ENCODE measurements around the gene CDH2.

Gene CDH2

DNA sequence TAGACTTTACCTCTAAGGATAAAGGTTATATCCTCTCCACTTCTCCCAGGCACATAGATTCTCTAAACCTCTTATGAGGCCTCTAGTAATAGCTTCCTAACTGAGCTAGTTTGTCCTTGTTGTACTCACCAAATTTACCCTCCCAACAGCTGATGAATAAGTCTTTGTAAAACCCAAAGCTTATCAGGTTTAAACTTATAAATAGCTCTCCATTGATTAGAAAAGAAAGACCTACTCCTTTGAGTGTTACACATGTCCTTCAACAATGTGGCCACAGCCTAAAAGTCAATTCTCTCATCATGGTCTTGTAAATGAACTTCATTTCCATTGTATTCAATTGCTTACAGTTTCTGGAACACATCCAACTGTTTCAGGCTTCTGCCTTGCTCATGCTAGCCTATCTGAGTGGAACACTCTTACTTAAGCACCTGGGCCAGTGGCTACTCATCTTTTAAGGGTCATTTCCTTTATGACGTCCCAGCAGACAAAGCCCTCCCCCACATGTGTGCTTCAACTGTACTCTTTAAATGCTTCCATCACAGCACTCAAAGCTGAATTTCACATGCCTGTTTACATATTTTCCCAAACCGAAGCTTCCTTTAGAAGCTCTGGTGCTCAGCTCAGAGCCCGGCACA lies 131.6 kb downstream of the CDH2 start:
- no peak for DNase-seq (ENCODE audit: low read depth in 3 of 3)

DNA sequence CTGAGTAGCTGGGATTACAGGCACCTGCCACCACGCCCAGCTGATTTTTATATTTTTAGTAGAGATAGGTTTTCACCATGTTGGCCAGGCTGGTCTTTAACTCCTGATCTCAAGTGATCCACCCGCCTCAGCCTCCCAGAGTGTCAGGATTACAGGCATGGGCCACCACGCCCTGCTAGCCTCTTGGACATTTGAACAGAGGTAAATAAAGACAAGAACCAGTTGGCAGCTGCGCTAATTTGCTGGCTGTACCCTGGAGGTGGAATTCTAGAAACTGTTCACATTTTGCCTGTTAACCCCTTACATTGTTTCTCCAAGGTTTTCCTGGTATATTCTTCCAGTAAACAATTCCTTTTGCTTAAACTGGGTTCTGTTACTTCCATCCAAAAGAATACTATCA lies 132.9 kb downstream of the CDH2 start:
- DNase-seq (ENCODE audit: low read depth in 3 of 3) = no peak

DNA sequence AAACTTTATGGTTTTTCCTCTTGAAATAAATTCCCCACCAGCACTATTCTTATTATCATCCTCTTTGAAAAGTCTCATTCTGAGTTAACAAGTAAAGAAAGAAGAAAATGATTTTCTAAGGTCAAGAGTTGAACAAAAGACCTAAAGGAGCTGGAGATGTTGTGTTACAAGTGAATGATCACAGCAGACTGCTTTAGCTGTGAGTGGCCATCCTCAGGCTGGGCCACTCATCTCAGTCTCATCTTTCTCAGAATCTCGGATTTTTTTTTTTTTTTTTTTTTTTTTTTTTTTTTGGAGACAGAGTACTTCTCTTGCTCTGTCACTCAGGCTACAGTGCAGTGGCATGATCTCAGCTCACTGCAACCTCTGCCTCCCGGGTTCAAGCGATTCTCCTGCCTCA lies 133.3 kb downstream of the CDH2 start:
- no peak for DNase-seq (ENCODE audit: low read depth in 3 of 3)

DNA sequence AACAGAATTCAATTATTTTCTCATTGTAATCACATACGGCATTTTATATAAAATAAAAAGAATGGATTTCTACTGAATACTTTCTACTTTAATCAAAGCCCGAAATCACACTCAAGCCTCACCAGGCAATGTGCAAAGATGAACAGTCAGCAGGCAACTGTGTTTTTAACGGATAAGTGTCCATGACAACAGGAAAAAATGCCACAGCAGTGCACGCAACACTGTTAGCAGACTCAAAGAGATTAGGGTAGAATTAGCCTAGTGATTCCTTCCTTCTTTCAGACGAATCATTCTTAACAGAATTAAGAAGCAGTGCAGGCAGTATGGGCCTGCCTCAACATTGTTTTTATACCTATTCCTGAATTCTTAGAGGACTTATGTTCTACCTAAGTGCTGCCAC lies 135.6 kb downstream of the CDH2 start:
- DNase-seq (ENCODE audit: low read depth in 3 of 3) = no peak

DNA sequence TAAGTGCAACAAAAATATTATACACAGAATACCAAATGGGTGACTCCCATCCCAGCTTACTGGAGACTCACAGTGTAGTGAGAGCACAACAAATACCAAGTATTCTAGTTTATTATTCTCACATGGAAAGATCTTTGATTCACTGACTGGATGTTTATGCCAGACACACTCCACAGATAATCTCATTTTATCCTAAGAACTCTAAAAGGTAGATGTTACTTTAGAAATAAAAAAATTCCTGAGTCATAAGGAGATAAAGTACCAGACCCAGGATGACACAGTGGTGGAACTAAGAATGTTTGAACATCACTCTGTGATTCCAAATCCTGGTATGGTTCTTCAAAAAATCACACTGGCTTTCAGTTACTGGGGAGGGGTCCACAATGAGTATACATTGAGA lies 136.2 kb downstream of the CDH2 start:
- DNase-seq (ENCODE audit: low read depth in 3 of 3) = no peak

DNA sequence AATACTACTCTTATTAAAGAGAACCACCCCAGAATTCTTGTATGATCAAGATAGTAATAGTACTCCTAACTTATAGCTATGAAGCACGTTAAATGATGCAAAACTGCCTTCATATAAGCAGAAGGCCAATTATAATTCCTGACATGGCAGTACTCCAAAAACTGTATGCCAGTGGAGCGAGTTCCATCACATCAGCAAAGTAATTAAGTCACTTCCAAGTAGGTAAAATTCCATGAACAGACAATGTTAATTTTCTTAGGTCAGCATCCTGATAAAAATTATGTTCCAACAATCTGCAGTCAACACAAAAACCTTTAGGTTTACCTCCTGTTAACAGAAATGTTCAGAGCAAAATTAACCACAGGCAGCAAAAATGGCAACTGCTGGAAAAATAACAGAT lies 136.7 kb downstream of the CDH2 start:
- no peak for DNase-seq (ENCODE audit: low read depth in 3 of 3)

DNA sequence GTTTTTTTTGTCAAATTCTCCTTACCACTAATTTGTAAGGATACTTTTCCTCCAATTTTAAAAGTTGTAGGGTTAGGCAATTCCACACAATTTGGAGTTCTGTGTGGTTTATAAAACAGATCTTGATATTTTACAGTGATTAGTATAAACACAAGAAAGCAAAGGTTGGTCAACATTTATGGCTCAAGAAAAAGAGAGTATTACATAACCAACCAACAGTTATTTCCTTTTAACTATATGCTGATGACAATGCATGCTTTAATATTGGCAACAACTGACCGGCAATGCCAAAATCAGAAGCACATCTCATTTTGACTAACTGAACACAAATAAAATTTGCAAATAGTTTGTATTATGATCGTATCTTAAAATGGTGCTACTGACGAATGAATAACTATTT lies 137.2 kb downstream of the CDH2 start:
- no peak for DNase-seq (ENCODE audit: low read depth in 3 of 3)

DNA sequence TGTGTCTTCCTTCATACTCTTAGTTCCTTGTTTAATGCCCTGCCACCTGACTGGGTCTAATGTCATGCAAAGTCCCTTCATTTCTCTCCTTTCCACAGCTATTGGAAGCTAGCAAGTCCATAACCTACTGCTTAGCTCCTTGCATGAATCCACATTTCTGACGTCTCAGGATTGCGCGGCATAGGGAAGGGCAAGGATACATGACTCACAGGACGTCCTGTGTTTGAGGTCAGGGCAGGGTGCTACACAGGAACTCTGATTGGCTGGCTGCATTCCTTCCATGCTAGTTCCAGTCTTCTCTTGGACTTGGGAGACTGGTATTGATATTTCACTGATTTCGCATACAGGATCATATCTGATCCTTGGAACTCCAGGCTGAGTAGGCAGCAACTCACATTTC lies 137.9 kb downstream of the CDH2 start:
- DNase-seq (ENCODE audit: low read depth in 3 of 3) = no peak

DNA sequence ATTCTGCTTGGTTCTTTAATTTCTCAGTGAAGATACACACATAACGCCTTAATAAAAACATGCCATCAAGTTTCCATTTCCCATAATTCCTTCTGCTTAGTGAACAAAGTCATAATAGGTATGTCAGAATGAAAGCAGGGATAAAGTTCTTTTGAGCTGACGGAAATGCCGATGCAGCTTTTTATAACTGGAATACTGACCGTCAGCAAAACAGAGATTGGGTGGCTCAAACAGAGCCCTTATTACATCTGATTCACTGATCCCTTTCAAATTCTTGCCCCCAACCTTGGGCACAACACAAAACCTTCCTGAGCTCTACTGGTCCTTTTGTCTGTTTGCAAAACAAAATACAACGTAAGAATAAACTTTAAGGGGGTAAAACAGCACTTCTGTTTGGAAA lies 140.4 kb downstream of the CDH2 start:
- no peak for DNase-seq (ENCODE audit: low read depth in 3 of 3)

DNA sequence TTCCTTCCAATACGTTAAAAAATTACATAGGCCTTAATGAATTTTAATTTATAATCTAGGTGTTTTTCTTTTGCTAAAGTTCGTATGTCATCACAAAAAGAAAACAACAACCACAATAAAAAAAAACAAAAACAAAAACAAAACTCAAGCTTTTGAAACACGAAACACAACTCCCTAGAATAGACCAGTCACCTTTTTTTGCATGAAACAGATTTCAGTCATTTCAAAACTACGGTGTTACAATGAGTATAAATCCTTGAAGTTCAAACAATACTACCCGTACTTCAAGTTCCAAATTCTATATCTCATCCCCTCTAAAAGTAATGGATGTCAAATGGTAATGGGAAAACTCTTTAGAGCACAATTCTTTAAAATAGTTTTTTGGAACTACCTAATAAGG lies 142.4 kb downstream of the CDH2 start:
- no peak for DNase-seq (ENCODE audit: low read depth in 3 of 3)

DNA sequence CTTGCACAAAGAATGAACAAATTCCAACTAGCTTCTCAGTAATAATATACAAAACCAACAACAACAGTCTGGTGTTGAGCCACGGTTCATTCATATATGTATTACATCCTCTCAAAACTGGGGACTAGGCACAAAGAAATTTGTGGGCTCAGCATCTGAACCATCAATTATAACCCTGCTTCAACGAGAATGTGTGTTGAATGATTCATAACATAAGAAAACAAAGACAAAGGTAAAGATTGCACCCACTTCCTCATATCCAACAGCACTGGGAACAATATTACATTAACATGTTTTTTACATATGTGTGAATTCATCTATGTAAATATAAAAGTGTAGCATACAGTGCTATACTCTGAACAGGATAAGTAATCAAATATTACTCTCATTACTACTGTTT lies 144.8 kb downstream of the CDH2 start:
- DNase-seq (ENCODE audit: low read depth in 3 of 3) = no peak

DNA sequence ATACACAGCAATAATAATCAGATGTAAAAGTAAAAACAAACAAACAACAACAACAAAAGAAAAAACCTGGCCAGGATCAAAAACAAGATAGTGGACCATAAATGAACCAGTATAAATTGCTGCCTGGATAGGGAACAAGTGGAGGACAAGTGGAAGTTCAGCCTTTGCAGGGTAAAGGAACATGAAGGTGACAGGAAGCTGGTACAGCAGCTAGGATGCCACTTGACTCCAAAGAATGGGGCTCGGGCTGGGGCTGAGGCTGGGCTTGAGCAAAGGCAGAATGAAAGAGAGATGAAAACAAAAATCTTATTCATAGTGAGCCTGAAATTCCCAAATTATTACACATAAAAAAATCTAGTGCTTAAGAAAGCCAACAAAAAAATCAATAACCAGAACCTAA lies 146.5 kb downstream of the CDH2 start:
- no peak for DNase-seq (ENCODE audit: low read depth in 3 of 3)

DNA sequence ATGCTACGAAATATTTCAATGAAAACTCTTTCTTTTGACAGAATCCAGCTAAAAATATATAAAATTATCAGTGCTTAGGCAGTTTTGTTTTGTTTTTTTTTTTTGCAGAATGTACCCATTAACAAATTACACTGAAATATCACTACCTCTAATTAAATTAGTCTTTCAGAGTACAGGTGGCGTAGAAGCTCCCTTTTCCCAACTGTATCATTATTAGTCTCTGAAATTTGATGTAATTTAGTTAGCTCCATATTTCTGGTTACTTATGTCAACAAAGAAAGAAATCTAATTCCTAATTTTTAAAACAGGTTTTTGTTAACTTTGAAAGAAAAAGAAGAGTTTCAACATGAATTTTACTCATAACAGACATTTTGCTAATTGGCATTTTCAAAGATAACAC lies 149.2 kb downstream of the CDH2 start:
- no peak for DNase-seq (ENCODE audit: low read depth in 3 of 3)

DNA sequence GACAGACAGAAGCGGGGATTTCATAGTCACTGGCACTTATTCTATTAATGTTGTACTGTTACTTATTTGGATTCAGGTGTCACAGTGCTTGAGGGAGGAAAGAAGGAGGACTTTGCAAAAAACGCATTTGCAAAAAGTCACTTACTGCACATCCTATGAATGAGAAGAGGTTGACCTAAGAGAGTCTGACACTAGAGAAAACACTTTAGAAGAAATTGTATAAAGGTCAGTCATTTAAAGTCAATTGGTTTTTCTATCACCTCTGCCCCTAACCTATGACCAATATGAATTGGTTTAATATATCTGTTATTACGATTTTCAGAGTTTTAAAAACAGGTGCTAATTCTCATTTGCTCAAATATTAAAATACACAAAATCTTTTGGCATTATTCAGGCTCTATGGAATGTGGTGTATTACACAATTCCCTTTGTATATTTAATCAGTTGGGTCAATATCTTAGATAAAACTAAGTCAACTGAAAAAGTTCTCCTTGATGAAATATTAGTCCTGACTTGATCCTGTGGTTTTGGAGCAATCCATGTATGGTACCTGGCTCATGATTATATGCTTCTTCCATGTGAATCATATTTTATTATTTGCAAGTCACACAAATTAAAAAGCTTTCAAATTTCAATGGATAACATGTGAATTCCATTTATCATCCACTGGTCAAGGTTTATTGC lies 157.4 kb downstream of the CDH2 start:
- no peak for DNase-seq (ENCODE audit: low read depth in 3 of 3)

DNA sequence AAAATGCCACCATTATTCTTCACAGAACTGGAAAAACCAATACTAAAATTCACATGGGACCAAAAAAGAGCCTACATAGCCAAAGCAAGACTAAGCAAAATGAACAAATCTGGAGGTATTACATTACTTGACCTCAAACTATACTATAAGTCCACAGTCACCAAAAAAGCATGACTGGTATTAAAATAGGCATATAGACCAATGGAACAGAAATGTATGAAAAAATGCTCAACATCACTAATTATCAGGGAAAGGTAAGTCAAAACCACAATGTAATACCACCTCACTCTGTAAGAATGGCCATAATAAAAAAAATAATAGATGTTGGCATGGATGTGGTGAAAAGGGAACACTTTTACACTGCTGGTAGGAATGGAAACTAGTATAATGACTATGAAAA lies 158.6 kb downstream of the CDH2 start:
- no peak for DNase-seq (ENCODE audit: low read depth in 3 of 3)

DNA sequence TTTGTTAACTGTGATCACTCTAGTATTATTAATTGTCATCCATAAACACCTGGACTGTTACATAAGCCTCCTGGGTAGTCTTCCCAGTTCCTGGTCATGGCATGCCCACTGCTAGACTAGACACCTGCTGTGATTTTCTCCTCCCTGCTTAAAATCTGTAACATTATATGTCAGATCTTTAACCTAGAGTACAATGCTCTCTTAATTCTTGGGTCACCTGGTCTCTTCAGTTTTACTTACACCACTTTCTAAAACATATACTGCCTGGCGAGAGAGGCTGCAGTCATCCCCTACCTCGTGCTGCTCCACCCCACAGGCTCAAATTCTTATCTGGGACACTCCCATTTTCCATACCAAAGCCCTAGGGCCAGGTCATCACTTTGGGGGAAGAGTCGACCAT lies 161.3 kb downstream of the CDH2 start:
- no peak for DNase-seq (ENCODE audit: low read depth in 3 of 3)

DNA sequence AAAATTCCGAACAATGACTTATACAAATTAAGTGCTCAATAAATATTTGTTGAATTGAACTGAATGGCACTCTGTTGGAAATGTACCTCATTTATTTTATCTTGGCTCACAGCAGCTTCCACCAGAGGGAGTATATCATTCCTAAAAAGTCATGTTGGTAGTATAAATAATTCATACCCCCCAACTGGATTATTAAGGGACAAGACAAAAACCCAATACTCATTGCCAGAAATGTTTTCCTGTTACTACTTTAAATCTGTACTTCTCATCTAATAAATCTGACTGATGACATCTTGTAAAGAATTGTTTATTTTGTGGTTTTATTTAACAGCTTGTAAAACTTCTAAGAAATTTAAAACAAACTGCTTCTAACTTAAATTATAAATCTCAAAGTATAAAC lies 163.9 kb downstream of the CDH2 start:
- DNase-seq (ENCODE audit: low read depth in 3 of 3) = no peak

DNA sequence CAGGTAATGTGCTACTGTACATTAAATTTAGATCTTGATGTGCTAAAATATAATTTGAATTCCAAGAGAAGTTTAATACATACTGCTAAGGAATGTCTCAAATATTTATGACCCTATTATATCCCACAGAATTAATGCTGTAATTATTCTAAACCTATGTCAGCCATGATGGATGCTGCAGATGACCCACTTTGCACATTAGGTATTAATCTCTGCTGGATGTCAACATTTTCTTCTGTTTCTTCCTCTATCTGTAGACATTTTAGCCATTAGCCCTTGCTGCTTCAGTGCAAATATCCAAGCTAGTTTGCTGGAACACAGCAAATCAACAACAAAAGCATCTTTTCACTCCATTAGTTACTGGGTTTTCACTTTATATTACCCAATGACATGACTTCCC lies 164.6 kb downstream of the CDH2 start:
- DNase-seq (ENCODE audit: low read depth in 3 of 3) = no peak

DNA sequence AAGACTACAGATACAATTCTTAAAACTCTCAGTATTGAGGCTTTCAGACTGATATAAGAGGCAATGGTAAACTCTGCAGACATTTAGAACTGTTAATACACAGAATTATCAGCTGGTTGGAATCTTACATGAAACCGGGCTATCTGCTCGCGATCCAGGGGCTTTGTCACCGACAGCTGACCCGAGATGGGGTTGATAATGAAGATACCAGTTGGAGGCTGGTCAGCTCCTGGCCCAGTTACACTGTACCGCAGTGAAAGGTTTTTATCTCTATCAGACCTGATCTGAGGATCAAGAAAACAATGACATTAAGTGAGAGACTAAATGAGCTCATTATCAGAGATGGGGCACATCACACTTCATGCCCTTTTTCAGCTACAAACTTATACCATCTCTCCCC lies 167.3 kb downstream of the CDH2 start:
- DNase-seq (ENCODE audit: low read depth in 3 of 3) = no peak

DNA sequence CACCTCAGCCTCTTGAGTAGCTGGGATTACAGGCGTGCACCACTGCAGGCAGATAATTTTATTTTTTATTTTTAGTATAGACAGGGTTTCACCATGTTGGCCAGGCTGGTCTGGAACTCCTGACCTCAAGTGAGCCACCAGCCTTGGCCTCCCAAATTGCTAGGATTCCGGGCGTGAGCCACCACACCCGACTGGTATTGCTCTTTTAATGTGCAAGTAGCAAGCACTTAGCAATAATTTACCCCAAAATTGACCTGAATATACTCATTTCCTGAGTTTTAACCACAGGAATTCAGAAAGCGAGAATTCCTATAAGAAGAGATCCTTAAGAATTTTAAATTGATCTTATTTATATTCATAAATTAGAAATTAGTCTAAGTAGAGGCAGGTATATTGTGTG lies 169.1 kb downstream of the CDH2 start:
- no peak for DNase-seq (ENCODE audit: low read depth in 3 of 3)

DNA sequence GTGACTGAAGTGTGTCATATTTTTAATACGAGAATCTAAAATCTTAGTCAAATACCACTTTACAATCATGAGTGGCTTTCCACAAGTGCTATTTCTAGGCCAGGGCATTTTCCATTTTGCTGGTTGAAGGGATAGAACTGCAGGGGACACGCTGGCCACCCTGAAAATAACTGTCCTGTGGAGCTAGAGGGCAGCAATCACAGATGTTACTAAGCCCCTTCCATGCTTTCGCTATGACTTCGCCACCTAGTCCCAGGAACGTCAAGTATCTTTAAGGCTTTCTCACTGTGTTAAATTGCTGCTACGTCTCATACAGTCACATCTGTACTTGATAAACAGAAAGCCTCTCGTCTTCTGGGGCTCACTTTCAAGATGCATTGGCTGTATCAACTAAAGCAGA lies 171.8 kb downstream of the CDH2 start:
- no peak for DNase-seq (ENCODE audit: low read depth in 3 of 3)

DNA sequence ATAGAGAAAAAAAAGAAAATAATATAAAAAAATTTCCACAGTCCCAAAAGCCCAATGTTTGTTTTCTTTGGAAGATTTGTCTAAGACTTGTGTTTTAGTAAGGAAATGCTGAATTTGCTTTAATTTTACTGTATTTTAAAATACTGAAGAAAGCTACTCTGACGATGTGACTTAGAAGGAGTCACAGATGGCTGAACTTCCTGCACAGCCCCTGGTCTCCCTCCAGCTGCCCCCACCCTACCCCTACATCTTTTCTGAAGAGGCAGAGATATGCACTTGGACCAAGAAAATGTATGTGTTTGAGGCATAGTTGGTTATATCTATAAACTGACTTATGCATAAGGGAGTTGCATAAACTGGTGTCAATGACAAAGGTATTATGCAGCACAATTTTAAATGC lies 172.3 kb downstream of the CDH2 start:
- DNase-seq (ENCODE audit: low read depth in 3 of 3) = no peak

DNA sequence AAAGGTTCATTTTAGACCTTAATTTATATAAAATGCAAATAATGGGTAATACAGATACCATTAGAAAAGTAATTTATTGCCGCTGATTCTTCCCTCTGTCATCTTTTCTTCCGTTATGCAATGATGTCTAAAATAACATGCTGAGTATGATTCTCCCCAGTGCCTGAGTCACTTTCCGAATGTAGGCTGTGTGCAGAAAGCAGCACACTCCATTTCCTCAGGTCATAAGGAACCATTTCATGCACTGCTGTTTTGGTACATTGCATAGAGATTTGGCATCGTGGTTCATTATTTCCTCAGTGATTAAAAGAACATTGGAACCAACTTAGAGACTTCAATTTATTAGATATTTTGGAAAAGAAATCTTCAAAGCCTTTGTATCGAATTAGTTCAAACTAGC lies 173.5 kb downstream of the CDH2 start:
- DNase-seq (ENCODE audit: low read depth in 3 of 3) = no peak

DNA sequence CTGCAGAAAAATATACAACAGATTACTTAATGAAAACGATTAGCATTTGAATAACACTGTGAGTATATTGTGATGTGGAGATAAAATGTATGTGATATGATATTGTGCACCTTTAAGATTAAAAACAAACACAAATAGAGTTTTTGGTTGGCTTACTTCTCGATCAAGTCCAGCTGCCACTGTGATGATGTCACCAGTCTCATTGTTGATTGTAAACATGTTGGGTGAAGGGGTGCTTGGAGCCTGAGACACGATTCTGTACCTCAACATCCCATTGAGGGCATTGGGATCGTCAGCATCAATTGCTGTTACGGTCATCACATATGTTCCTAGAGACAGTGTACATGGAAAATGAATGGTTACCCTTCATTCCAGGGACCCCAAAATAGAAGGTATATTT lies 174.1 kb downstream of the CDH2 start:
- DNase-seq (ENCODE audit: low read depth in 3 of 3) = no peak
